HG02610 (cell line): Measurements from ENCODE around the gene RBBP8NL.

Experiments used
- ATAC-seq: cut with Tn5 transposase; IDR thresholded peaks from one replicate; pipeline ENCODE4 v1.9.1; 2021; ENCODE audit warnings: mild to moderate bottlenecking, moderate library complexity; ENCODE audit not compliant: unreplicated experiment

RBBP8NL gene

DNA sequence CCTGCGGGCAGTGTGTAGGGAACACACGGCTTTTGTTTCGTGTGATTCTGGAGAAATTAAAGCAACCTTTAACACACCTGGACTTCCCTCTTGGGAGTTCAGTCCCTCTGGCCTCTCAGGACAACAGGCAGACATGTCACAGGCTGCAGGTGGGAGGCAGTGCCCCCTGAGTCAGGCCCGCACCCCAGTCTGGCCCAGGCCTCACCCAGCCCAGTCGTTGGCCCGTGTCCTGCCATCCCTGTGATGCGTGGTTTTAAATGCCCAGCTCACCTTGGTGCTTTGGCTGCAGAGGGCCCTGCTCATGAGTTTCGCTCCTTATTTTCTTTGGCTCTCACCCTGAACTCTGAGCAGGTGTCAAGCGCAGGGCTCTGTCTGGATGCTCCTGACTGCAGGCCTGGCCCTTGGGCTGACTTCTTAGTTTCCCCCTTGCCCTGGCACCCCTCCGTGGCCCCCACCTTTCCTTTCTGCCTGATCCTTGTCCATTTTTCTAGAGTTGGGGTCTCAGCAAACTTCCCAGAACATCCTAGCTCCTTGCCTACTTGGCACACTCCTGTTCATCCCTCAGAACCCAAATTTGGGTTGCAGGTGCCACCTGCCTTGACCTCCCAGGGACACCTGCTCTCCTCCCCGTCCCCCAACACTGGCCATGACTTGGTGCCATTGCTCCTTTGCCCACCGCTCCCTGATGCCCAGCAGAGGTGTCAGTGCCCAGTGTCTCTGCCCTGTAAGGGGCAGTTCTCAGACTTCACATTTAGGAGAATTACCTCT lies 18.1 kb downstream of the RBBP8NL start:
- no peak for ATAC-seq

DNA sequence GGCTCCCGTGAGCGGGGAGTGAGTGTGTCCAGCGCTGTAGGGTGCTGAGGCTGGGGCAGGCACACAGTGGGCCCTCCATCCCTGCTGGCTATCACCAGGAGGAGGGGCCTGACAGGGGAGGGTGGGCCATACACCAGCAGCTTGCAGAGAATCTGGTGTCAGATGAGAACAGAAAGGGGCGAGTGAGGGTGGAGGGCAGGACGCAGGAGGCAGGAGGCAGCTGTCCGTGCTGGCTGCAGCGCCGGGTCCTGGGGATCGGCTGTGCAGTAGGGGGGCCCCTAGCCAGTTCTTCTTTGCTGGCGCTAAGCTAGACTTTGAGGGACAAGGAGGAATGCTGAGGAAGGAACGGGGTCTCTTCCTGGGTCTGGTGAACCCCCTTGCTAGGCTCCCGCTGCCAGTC lies 18.7 kb downstream of the RBBP8NL start:
- ATAC-seq, result no peak

DNA sequence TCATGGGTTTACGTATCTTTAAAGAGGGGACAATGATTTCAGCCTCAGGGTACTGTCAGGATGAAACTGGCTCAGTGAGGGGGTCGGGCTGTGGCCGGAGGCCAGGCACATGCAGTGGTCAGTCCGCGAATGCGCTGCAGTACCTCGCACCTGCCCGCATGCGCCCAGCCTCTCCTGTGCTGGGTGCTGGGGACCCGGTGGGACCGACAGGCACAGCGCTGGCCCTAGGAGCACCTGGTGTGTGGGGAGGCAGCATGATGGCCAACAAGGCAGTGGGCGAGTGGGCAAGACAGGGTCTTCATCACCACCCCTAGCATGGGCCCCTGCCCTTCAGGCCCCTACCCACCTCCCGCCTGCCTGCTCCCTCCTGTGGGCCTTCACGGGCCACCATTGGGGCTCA lies 19.3 kb downstream of the RBBP8NL start:
- ATAC-seq, result no peak

DNA sequence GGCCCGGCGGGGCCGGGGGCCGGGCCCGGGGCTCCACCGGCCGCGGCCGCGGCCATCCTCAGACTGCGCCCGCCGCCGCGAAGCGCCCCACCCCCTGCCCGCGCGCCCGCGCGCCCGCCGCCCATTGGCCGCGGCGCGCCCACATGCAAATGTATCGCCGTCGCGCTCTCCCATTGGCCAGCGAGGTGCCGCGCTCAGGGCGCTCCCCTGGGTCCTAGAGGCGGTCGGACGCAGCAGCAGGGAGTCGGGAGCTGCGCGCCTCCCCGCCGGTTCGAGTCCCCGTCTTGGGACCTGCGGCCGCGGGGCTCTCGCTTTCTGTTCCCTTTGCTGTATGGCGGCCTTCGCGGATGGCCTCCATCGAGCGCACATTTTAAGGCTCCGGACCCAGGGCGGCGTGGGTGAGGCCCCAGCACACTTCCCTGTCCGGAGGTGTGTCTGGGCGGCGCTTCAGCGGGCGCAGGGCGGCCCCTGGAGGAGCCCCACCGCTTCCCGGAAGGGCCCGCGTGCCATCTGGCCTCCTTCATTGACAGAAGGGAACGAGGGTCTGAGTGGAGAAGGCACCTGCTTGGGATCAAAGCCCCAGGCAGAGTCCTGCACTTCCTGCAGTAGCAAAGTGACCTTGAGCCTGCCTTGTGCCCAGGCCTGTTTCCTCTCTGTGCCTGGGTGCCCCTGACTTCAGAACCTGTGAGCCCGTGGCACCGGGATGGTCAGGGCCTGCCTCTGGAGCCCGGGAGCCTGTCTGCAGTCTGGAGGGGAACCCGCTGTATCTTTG lies 19.9 kb downstream of the RBBP8NL start, which contains the start of gene CABLES2:
TSS of gene CABLES2 (minus strand) at position 65 of the 772 bp plus-strand sequence. CDS start at position 56, 9 bp downstream.
- ATAC-seq, result peak; percentile 83

DNA sequence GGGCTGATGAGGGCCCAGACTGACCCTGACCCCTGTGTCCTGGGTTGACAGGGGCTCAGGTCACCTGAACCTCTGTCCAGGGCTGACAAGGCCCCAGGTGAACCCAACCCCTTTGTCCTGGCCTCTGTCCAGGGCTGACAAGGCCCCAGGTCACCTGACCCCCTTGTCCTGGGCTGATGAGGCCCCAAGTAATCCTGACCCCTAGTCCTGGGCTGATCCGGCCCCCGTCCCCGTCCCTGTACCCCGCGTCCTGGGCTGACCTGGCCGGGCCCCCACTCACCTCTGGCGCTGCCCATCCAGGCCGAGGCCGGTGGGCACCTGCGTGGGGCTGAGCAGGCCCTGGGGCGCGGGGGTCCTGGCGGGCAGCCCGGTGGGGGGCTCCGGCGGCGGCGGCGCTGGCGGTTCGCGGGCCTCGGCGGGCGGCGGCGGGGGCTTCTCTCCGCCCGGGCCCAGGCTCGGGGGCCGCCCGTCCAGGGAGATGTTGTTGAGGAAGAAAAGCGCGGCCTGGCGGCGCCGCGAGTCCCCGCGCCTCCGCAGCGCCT lies 20.6 kb downstream of the RBBP8NL start:
- peak; percentile 8 for ATAC-seq

DNA sequence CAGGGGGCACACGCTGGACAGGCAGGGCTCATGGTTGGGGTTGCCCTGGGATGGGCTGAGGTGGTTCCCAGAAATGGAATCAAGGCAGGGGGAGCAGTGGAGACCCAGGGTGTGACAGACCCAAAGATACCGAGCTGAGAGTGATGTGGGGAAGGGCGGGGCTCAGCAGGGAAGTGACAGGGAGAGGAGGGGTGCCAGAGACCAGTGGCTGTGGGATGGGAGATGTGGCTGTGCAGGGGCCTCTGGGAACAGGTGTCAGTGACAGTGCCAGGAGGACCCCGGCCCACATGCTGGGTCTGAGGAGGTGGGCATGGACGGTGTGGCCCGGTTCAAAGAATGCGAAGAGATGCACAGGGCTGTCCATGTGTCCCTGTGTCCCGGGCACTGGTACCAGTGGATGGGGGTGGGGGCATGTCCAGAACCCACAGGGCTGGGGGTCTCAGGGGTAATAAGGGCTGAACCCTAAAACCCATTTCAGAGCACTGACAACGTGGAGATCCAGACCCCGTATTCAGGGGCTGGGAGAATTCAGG lies 21.3 kb downstream of the RBBP8NL start:
- ATAC-seq, result no peak

DNA sequence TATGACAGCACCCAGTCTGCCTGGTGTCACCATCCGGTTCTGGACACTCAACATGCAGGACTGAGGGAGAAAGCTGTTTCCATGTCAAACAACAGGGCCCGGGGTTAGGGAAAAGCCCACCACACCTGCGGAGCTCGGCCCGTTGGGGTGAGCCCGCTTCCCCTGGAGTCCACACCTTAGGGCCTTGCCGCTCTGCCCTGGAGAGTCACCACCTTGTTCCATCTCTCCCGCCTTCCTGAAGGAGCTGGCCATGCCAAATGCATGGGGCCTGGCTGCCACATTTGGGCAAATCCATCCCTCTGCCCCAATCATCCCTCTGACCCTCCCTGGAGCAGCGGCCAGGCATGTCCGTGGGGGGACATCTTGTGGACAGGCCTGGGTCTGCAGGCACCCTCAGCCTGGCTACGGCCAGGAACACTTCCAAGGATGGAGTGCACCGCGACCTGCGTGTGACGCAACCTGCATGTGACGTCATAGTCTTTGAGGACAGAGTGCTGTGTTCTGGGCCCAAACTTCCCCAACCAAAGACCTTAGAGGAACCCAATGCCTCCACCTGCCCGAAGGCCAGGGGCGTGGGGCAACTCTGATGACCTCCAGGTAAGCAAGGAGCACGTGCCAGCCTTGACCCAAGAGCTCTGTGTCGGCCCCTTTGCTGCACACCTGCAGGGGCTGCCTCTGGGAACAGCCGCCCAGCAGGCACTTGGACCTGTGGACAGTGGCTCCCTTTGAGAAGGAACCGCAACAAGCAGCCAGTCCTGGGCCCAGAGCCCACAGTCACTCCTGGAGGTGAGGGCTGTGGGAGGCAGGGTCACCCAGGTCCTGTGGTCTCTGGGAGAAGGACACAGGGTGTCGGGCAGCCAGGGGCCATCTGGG lies 22.0 kb downstream of the RBBP8NL start:
- ATAC-seq, result no peak

DNA sequence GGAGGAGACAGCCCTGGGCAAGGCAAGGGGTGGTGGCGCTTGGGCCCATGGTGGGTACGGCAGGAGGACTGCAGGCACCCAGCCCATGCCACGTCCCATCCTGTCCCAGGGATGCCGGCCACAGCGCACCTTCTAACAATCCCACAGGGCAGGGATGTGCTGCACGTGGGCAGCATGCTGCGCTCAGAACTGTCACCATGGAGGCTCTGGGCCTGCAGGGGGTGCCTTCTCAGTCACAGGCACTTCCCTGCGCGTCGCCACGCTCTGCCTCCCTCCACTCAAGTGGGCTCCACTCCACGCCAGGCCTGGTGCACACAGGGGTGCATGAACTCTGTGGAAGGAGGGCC lies 22.6 kb downstream of the RBBP8NL start:
- no peak for ATAC-seq

DNA sequence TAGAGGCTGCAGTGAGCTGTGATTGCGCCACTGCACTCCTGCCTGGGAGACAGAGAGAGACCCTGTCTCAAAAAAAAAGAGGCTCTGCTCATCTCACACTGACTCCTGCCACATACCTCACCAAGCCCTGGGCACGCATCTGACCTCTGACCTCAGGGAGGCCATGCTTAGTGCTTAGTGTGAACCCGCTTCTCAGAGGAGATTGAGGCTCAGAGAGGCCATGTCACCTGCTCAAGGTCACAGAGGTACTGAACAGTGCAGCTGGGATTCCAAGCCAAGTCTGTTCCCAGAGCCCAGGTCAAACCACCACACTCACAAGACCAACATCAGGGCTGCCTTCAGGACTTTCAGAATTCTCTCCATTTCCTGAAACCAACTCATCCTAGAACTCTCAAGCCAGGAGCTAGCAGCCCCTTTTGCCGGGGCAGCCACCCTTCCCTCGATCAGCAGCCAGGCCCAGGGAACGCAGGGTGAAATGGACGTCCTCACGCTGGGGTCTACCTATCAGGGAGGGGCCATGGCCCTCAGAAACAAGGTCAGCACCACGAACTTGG lies 23.1 kb downstream of the RBBP8NL start:
- ATAC-seq, result no peak

DNA sequence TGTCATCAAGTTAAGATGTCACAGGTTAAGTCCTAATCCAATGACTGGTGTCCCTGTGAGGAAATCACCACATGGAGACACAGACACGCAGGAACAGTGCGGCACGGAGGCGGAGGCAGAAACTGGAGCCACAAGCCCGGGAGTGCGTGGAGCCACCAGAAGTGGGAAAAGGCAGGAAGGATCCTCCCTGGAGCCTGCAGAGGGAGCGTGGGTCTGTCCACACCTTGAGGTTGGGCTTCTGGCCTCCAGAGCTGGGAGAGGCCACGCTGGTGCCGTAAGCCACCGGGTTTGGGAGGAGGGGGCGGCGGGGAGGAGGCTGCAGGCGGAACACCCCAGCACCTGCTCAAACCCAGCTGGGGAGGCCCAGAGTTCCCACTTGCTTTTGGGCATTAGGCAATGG lies 24.0 kb downstream of the RBBP8NL start:
- ATAC-seq, result no peak

DNA sequence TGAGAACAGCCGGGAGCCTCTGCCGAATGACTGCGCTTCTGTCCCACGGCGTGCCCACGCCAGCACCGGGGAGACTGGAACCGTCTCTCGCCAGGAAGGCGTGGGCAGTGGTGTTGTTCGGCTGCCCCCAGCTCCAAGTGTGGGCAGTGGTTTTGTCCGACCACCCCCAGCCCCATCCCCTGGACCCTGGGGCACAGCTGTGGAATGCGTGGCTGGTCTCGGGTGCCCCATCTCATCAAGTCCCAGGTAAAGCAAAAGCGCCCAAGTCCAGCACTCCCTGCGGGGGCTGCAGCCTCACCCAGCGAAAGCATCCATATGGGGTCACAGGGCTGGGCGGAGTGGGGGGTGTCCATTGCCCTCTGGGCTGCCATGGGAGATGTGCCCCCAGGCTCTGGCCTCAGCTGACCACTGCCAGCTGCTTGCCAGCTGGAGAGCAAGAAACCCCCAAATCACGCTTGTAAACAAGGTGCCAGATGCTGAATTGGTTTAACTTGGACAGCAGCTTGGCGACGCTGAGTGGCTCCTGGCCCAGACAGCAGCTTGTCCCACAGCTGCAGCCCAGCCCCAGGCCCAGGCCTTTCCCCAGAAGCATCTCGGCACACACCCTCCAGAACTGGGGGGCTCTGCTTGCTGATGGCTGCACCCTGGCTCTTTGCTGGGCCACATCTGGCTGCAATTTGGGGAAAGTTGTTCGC lies 24.7 kb downstream of the RBBP8NL start:
- ATAC-seq, result no peak

DNA sequence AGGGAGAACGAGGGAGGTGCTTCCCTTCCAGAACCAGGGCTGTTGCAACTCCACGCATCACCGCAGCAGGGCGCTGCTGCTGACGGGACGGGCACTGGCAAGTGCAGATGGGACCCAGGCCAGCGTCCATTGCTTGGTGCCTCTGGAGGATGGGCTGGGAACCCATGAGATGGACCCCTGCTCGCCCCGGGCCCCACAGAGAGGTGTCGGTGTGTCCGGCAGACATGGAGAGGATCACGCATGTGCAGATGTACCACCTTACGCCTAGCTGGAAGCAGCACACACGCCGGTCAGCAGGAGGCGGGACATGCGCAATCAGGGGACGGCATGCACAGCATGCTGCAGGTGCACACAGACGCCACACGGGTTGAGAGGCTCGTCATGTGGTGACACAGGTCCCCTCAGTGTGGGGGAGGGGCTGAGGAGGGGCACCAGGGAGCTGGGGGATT lies 26.0 kb downstream of the RBBP8NL start:
- no peak for ATAC-seq

DNA sequence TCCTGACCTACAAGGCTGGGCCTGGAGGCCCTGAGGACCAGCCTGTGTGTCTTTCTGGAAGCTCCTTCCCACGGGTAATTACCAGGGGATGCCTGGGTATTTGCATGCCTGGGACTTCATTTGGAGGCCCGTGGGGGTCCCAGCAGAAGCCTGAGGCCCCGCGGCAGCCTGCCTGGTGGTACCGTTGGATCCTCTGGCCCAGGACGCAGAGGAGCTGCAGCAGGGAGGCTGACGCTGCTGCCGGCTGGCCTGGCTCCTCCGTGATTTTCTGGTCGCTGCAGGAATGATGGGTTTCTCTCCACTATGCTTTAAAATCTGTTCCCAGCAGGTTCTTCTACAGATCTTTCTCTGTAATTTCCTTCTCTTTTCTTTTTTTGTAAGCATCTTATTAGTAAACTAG lies 26.8 kb downstream of the RBBP8NL start:
- ATAC-seq, result no peak

DNA sequence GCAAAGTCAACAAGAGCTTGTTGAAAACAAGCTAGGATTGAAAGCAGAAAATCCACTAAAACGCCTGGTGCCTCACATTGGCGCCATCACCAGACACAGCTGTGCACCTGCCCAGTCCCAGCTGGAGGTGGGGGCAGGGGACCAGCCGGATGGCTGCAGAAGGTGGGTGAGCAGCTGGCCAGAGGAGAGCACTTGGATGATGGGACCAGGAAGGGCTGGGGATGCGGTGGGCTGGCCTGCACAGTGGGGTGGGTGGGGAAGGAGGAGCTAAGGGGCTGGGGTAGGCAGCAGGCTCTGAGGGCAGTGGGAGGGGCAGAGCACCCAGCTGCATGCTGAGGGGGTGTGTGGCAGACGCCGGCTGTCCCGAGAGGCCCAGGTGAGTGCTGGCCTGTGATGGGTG lies 27.3 kb downstream of the RBBP8NL start:
- ATAC-seq, result no peak

DNA sequence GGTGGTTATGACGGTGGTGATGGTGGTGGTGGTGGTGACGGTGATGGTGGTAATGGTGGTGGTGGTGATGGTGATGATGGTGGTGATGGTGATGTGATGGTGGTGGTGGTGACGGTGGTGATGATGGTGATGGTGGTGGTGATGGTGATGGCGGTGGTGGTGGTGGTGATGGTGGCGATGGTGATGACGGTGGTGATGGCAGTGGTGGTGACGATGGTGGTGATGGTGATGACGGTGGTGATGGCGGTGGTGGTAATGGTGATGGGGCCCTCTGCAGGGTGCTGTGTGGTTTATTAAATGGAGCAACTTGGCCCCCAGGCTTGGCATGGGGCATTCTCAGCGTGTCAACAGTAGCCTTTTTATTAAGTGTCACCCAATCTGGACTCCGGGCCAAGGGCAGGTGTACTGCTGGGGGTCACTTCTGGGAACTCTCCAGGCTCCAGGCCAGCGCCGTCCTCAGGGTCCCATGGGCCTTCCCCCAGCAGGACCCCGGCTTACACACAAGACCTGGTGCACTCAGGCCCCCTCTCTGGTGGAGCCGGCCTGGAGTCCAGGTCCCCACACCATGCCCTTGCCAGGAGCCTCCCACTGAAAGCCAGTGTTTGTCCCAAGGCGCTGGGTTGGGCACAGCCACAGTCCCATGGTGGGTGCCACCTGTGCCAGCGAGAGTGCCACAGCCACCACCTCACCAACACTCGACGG lies 29.1 kb downstream of the RBBP8NL start:
- no peak for ATAC-seq

DNA sequence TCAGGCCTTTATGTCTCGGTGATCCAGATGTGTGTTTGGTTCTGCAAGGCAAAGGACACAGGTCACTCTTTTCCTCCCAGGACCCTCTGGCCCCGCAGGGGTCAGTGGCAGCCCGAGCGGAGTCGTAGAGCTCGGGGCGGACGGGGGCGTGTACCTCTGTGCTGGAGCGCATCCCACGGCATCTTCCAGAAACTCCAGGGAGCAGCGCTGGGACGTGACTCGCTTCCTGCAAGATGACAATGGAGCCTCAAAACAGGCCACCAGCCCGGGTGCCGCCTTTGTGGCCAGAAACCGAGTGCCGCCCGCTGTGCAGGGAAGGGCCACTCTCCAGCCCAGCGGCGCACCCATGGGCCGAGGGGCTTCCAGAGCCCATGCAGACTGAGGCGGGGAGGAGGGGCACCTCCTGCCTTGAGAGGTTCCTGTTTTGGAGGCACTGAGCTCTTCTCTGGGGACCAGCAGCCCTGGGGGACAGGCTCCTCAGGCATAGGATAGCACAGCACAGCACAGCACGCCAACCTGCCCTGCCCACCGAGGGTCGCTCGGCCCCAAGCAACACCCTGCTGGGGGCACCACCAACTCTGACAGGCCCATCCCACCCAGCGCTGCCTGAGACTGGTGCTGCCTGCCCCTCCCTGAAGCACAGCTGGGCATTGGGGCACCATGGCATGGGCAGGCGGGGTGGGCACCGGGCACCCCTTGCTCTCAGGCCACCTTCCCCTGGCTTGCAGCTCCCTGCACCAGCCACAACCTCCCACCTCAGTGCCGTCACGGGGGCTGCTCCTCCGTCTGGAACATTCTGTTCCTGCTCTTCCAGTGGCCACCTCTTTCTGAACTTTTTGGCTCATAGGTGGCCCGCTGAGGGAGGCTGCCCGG lies 30.7 kb downstream of the RBBP8NL start:
- ATAC-seq, result no peak

DNA sequence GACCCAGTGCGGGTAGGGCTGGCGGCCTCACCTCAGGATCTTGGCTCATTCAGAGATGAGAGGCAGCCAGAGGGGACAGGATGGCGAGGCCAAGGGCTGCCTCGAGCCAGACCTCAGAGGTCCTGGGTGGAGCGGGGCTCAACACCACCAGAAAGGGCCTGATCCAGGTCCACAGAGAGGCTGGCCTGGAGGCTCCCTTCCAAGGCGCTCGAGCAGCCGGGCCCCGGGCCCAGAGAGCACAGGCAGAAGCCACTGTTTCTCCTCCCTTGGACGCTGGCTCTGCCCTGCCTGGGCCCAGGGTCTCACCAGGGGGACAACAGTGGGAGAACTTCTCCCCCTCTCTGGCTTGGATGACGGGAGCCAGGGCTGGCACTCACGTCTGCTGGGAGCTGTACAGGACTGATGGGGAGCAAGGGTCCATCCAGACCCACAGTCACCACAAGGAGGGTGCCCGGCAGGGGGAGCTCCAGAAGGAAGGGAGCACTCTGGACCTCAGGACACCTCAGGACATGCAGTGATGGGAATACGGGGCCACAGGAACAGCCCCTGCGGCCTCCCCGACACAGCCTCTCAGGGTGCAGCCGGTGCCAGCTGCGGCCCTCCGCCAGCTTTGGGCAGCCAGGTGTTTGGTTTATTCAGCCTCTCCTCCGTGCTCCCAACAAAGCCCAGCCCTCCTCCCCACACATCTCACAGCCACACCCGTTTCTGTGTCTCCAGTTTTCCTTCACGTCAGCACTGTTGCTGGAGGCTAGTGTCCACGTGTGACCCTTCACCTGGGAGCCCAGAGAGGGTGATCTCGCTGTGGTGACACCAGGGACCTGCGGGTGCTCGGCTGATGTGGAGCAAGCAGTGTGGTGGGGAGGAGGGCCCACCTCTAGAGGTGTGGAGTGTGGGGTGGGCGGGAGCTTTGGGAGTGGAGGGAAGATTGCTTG lies 31.8 kb downstream of the RBBP8NL start:
- no peak for ATAC-seq
